OCI-LY1 (cell line): ENCODE data around the gene SLC35A5.

ENCODE experiments used
- EZH2 ChIP-seq: fragments of 200-600 bp; sonication (generic), shearing (Covaris generic); IDR thresholded peaks from 2 replicates; pipeline ENCODE4 v1.8.0; 2017; ENCODE audit warnings: borderline replicate concordance, mixed run types, mild to moderate bottlenecking, antibody characterized with exemption, low read length, moderate library complexity, mixed read lengths
- TF ChIP-seq, protein P1 (sequence below): fragments of 200-600 bp; sonication (generic), shearing (Covaris generic); IDR thresholded peaks from 2 replicates; pipeline ENCODE4 v1.5.1; 2017; ENCODE audit warnings: mild to moderate bottlenecking, antibody characterized with exemption, low read length, moderate library complexity, mixed read lengths

DNA sequence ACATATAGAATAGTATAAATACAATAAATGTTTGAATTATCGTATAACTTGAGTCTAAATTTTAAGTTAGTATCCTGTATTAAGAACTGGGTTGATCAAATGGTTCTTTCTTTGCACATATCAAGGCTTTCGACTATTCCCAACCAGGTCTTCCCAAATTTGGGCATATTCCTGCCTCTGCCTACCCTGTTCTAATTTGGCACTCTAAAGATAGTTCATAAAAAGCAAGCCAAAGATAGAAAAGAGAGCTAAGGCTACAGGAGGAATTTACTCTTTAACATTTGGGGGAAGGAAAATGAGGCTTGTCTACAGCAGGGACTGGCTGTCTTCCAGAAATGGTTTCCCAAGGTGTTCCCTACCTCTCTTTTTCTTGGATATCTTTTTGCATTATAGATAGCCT lies 36.1 kb downstream of the SLC35A5 start:
- TF ChIP-seq, protein P1, sequence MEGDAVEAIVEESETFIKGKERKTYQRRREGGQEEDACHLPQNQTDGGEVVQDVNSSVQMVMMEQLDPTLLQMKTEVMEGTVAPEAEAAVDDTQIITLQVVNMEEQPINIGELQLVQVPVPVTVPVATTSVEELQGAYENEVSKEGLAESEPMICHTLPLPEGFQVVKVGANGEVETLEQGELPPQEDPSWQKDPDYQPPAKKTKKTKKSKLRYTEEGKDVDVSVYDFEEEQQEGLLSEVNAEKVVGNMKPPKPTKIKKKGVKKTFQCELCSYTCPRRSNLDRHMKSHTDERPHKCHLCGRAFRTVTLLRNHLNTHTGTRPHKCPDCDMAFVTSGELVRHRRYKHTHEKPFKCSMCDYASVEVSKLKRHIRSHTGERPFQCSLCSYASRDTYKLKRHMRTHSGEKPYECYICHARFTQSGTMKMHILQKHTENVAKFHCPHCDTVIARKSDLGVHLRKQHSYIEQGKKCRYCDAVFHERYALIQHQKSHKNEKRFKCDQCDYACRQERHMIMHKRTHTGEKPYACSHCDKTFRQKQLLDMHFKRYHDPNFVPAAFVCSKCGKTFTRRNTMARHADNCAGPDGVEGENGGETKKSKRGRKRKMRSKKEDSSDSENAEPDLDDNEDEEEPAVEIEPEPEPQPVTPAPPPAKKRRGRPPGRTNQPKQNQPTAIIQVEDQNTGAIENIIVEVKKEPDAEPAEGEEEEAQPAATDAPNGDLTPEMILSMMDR, result no peak
- no peak for TF ChIP-seq EZH2
